Loucy (cell line): ENCODE results near the gene CHM.

Source experiments
- EZH2phosphoT487 ChIP-seq: fragments of 200-600 bp; IDR thresholded peaks from 2 replicates; pipeline ENCODE4 v1.6.1; 2018; ENCODE audit warnings: antibody characterized with exemption, mild to moderate bottlenecking, moderate library complexity, borderline replicate concordance
- TF ChIP-seq, protein P1 (sequence below): fragments of 200-600 bp; sonication (generic); conservative IDR thresholded peaks from 2 replicates; pipeline ENCODE4 v1.5.1; 2014; ENCODE audit warnings: mild to moderate bottlenecking, antibody characterized with exemption, low read length

DNA sequence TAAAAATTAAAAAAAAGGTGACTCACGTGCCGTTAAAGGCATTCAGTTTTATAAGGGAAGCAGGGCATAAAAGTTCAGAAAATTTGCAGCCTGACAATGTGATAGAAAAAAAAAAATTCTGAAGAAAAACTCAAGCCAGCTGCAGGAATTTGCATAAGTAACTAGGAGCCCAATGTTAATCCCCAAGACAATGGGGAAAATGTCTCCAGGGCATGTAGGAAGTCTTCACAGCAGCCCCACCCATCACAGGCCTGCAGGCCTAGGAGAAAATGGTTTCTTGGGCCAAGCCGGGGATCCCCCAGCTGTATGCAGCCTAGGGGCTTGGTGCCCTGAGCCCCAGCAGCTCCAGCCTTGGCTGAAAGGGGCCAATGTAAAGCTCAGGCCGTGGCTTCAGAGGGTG, 31.2 kb downstream of the CHM start:
- TF ChIP-seq, protein P1, sequence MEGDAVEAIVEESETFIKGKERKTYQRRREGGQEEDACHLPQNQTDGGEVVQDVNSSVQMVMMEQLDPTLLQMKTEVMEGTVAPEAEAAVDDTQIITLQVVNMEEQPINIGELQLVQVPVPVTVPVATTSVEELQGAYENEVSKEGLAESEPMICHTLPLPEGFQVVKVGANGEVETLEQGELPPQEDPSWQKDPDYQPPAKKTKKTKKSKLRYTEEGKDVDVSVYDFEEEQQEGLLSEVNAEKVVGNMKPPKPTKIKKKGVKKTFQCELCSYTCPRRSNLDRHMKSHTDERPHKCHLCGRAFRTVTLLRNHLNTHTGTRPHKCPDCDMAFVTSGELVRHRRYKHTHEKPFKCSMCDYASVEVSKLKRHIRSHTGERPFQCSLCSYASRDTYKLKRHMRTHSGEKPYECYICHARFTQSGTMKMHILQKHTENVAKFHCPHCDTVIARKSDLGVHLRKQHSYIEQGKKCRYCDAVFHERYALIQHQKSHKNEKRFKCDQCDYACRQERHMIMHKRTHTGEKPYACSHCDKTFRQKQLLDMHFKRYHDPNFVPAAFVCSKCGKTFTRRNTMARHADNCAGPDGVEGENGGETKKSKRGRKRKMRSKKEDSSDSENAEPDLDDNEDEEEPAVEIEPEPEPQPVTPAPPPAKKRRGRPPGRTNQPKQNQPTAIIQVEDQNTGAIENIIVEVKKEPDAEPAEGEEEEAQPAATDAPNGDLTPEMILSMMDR, result no peak
- TF ChIP-seq EZH2phosphoT487, result no peak
